ENCODE data around the gene HLA-B. TPM values are rescaled to one million over a fixed set of nuclear protein-coding genes. Genes with fewer than 3 reads are reported as not detected.

HLA-B gene
- total RNA-seq, 4 donors from 2014 or later, result 570 to 933 (median 787) TPM

GRCh38 chr6:31354864-31355582, 2.0 kb downstream of the HLA-B start:
- H3K9me3 ChIP-seq, result no peaks in the 10 kb centered on the region

GRCh38 chr6:31354158-31354863, 2.7 kb downstream of the HLA-B start:
- no peak for TF ChIP-seq EP300 (IDR thresholded peaks at IDR 0.05)
- no peak for TF ChIP-seq POLR2A (IDR thresholded peaks at IDR 0.05)
- no peak for TF ChIP-seq CTCF (IDR thresholded peaks at IDR 0.05)
- H3K4me3 ChIP-seq, result peak overlapping the region in 2 of 4 donors; percentile 73 to 90
- H3K4me1 ChIP-seq, result peaks cover 0 to 15% (median 0%) of the 10 kb centered on the region in 4 donors
- 67 to 70% methylated on average over 9 to 11 of the region's 11 CpGs for WGBS, 2 donors
- no peaks in the 10 kb centered on the region for H3K9me3 ChIP-seq
- no peak for DNase-seq (ENCODE audit: low spot score in 2 of 2)
- H3K27ac ChIP-seq, result no peak overlapping the region
- H3K27me3 ChIP-seq, result no peaks in the 10 kb centered on the region
- H3K36me3 ChIP-seq, result peaks cover 0 to 18% (median 8%) of the 10 kb centered on the region in 3 donors

More at GRCh38 chr6:31354864-31355582, 2.0 kb downstream of the HLA-B start:
- Histone ChIP-seq H3K27me3 (no peaks in the 10 kb centered on the region), H3K4me1 (peaks cover 0 to 15% (median 0%) of the 10 kb centered on the region in 4 donors), H3K36me3 (peaks cover 0 to 18% (median 8%) of the 10 kb centered on the region in 3 donors), H3K27ac (peak overlapping the region in 1 of 4 donors; percentile 12), H3K4me3 (peak overlapping the region; percentile 0 to 90 (median 40))
- TF ChIP-seq EP300 (IDR thresholded peaks at IDR 0.05) (no peak), CTCF (IDR thresholded peaks at IDR 0.05) (no peak), POLR2A (IDR thresholded peaks at IDR 0.05) (no peak)
- DNase-seq (ENCODE audit: low spot score in 2 of 2), result no peak
- whole genome bisulfite sequencing, 2 donors, result 75 to 88% methylated on average over 10 to 11 of the region's 11 CpGs

- H3K27ac ChIP-seq, result no peak overlapping the region
- 63 to 72% methylated on average over 6 of the region's 6 CpGs for WGBS, 2 donors
These were observed 3.5 kb downstream of the HLA-B start for GRCh38 chr6:31353384-31353945.

GRCh38 chr6:31352683-31353383, 4.1 kb downstream of the HLA-B start:
- H3K4me3 ChIP-seq, result no peak overlapping the region
- TF ChIP-seq CTCF (IDR thresholded peaks at IDR 0.05) (no peak), POLR2A (IDR thresholded peaks at IDR 0.05) (no peak), EP300 (IDR thresholded peaks at IDR 0.05) (no peak)
- H3K36me3 ChIP-seq, result peaks cover 0 to 18% (median 8%) of the 10 kb centered on the region in 3 donors
- H3K4me1 ChIP-seq, result peaks cover 0 to 15% (median 0%) of the 10 kb centered on the region in 4 donors
- no peaks in the 10 kb centered on the region for H3K9me3 ChIP-seq
- H3K27ac ChIP-seq, result no peak overlapping the region
- no peak for DNase-seq (ENCODE audit: low spot score in 2 of 2)
- 39 to 56% methylated on average over 5 to 6 of the region's 6 CpGs for WGBS, 2 donors
- no peaks in the 10 kb centered on the region for H3K27me3 ChIP-seq

More at GRCh38 chr6:31353384-31353945, 3.5 kb downstream of the HLA-B start:
- no peaks in the 10 kb centered on the region for H3K27me3 ChIP-seq
- DNase-seq (ENCODE audit: low spot score in 2 of 2), result no peak
- H3K4me3 ChIP-seq, result no peak overlapping the region
- H3K36me3 ChIP-seq, result peaks cover 0 to 18% (median 8%) of the 10 kb centered on the region in 3 donors
- H3K9me3 ChIP-seq, result no peaks in the 10 kb centered on the region
- TF ChIP-seq POLR2A (IDR thresholded peaks at IDR 0.05) (no peak), EP300 (IDR thresholded peaks at IDR 0.05) (no peak), CTCF (IDR thresholded peaks at IDR 0.05) (no peak)
- H3K4me1 ChIP-seq, result peaks cover 0 to 15% (median 0%) of the 10 kb centered on the region in 4 donors
